ENCODE measurements around the gene VMP1. TPM values are rescaled to one million over a fixed set of nuclear protein-coding genes. Genes with fewer than 3 reads are reported as not detected.

VMP1 gene
- total and polyA plus RNA-seq, 2 donors (not counting 1 experiment from before 2014, with no cell fraction given), result 20.4 to 83.5 TPM

DNA sequence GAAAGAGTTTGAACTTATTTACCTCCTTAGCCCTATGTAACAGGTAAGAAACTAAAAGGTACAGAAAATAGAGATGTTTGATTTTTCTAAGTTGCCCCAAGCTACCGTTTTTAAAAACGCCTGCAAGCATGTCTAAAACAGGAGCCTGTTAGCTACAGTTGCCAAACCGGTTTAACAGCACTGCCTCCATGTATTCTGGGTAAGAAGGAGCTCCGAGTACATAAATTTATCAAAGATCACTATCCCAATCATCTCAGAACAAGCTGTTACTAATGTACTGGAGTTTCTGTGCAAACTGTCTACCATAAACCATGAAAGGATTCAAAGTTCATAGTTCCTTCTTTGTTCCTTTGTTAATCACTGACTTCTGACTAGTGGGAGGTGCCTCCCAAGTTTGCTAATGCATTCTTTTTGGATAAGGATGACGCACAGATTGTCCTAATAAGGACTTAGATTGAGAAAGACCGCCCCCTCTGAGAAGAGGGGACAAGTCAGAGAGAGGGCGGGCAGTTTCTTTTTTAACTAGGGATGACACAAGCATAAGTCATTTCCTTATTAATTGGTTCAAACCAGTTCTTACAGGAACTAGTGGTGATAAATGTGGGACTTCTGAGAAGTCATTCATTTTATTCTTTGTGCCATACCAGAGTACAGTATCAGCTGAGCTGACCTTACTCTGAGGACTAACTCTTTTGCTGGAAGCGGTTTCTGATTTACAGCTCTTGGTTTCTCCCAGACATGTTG is 130.0 kb downstream of the VMP1 start:
- ATAC-seq (ENCODE audit: low read depth), result peak; percentile 90
- Histone ChIP-seq H3K4me1 (ENCODE audit: control insufficient read depth in 2 of 2, insufficient read depth in 2 of 2, low read length in 2 of 2) (peaks cover 33 to 45% of the 10 kb centered on the region in 2 donors), H3K27me3 (replicated peaks in 1 of 4; ENCODE audit: control extremely low read depth in 1 of 4, control insufficient read depth in 3 of 4, insufficient read depth in 4 of 4, low read length in 3 of 4) (no peaks in the 10 kb centered on the region), H4K20me1 (ENCODE audit: control insufficient read depth, insufficient read depth, low read length, poor library complexity, severe bottlenecking) (no peaks in the 10 kb centered on the region), H3K4me3 (ENCODE audit: control extremely low read depth in 1 of 5, extremely low read depth in 1 of 5, insufficient read depth in 1 of 5, low read depth in 2 of 5, low read length in 4 of 5) (peak overlapping the region; percentile 31 to 62 (median 50)), H3K9ac (ENCODE audit: low read length) (peak overlapping the region; percentile 56), H3K4me2 (replicated peaks; ENCODE audit: low read depth, low read length, poor library complexity, severe bottlenecking) (peak overlapping the region; percentile 53), H2AFZ (ENCODE audit: insufficient read depth, low read depth, low read length, poor library complexity, severe bottlenecking) (peak overlapping the region; percentile 61), H3K9me3 (ENCODE audit: control extremely low read depth in 1 of 3, control insufficient read depth in 2 of 3, insufficient read depth in 1 of 3, low read length in 2 of 3) (no peaks in the 10 kb centered on the region), H3K27ac (ENCODE audit: low read length in 2 of 2) (peak overlapping the region; percentile 85 to 90), H3K79me2 (ENCODE audit: control insufficient read depth, insufficient read depth, low read length) (peaks cover 39% of the 10 kb centered on the region), H3K36me3 (replicated peaks in 1 of 2; ENCODE audit: control extremely low read depth in 1 of 2, control insufficient read depth in 1 of 2, extremely low read depth in 1 of 2, insufficient read depth in 2 of 2, low read length in 1 of 2) (no peaks in the 10 kb centered on the region)
- POLR2A ChIA-PET, result interaction anchor here (0.6 to 2.8 kb wide), 6 partner anchors 8 to 51 kb away, joined by 3 to 24 read pairs (median 8); no protein-coding TSS in a partner anchor
- 20% methylated on average over 5 of the region's 8 CpGs for WGBS (ENCODE audit: insufficient coverage)
- Mint-ChIP-seq H3K4me3 (peak overlapping the region; percentile 92), H3K27me3 (no peaks in the 10 kb centered on the region), H3K9me3 (ENCODE audit: insufficient read depth) (no peaks in the 10 kb centered on the region), H3K4me1 (peaks cover 65% of the 10 kb centered on the region), H3K27ac (peak overlapping the region; percentile 97)
- DNase-seq, result peak; percentile 88
- intact Hi-C loops (cut with micrococcal nuclease), result loop anchor here (1.0 to 2.0 kb wide), 4 partner anchors 8 to 55 kb away; partner anchors contain the start of genes RPS6KB1 and TUBD1
- TF ChIP-seq CTCF (IDR thresholded peaks at IDR 0.05) (no peak), EZH2 (IDR thresholded peaks at IDR 0.05; ENCODE audit: borderline replicate concordance, insufficient read depth, low read depth, low read length, poor library complexity, severe bottlenecking) (no peak)
- CTCF ChIA-PET, result interaction anchor here (0.6 to 8.9 kb wide), 10 partner anchors 10 to 106 kb away, joined by 3 to 230 read pairs (median 5); no protein-coding TSS in a partner anchor

Data from B cell (primary cell).